Measurements from ENCODE around the gene HOXB9.

HOXB9 gene

DNA sequence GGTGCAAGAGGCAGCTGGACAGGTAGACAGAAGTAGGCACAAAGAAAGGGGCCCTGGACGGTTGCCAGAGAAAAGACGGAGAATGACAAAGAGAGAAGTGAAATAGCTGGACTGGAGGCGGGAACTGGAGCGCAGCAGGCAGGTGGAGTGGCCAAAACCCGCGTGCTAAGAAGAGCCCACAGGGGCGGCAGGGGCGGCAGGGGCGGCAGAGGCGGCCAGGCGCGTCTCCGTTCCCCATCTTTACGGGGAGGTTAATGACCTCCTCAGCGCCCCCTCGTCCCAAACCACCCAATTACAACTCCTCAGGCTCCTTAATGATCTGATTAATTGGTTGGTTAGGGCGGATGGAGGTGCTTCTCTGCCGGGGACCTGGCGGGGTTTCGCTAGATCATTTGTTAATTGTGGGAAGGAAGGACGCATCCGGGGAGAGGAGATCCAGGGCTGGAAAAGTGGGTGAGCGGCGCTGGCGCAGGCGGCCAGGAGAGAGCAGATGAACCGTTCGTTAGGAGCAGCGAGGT, 15.4 kb upstream of the HOXB9 start:
- no peaks in the 10 kb centered on the region for H4K20me1 ChIP-seq (ENCODE audit: insufficient read depth, low read length)
- no peaks in the 10 kb centered on the region for H3K36me3 ChIP-seq (replicated peaks; ENCODE audit: insufficient read depth, low read length)
- H3K4me1 ChIP-seq (ENCODE audit: low read length) = peaks cover 4% of the 10 kb centered on the region; the same call in 1 of the 2 replicates
- peaks cover 44% of the 10 kb centered on the region for H3K27me3 ChIP-seq (replicated peaks; ENCODE audit: insufficient read depth, low read length)
- no peak overlapping the region for H2AFZ ChIP-seq (ENCODE audit: low read length)
- H3K4me2 ChIP-seq (ENCODE audit: low read depth, low read length) = no peak overlapping the region
- DNase-seq = no peak
- H3K4me3 ChIP-seq (ENCODE audit: low read length) = no peak overlapping the region
- no peaks in the 10 kb centered on the region for H3K9me3 ChIP-seq (replicated peaks; ENCODE audit: insufficient read depth, low read length)
- H3K79me2 ChIP-seq (ENCODE audit: low read length) = no peaks in the 10 kb centered on the region
- H3F3A ChIP-seq (ENCODE audit: insufficient read depth, low read length) = no peaks in the 10 kb centered on the region
- H3K9ac ChIP-seq (ENCODE audit: low read length) = no peak overlapping the region
- H3K9me2 ChIP-seq (replicated peaks; ENCODE audit: insufficient read depth, low read length) = no peaks in the 10 kb centered on the region
- no peak for TF ChIP-seq EZH2 (optimal IDR thresholded peaks at IDR 0.05; ENCODE audit: low read depth, low read length)
- TF ChIP-seq, protein P1, sequence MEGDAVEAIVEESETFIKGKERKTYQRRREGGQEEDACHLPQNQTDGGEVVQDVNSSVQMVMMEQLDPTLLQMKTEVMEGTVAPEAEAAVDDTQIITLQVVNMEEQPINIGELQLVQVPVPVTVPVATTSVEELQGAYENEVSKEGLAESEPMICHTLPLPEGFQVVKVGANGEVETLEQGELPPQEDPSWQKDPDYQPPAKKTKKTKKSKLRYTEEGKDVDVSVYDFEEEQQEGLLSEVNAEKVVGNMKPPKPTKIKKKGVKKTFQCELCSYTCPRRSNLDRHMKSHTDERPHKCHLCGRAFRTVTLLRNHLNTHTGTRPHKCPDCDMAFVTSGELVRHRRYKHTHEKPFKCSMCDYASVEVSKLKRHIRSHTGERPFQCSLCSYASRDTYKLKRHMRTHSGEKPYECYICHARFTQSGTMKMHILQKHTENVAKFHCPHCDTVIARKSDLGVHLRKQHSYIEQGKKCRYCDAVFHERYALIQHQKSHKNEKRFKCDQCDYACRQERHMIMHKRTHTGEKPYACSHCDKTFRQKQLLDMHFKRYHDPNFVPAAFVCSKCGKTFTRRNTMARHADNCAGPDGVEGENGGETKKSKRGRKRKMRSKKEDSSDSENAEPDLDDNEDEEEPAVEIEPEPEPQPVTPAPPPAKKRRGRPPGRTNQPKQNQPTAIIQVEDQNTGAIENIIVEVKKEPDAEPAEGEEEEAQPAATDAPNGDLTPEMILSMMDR (IDR thresholded peaks at IDR 0.05; ENCODE audit: low read length) = no peak
- TF ChIP-seq EZH2phosphoT487 (IDR thresholded peaks at IDR 0.05; ENCODE audit: low read length) = no peak
- no peak overlapping the region for H3K27ac ChIP-seq (ENCODE audit: low read length)

GRCh38 chr17:48640858-48641180, 14.7 kb upstream of the HOXB9 start:
- Histone ChIP-seq H3K9ac (ENCODE audit: low read length) (no peak overlapping the region), H3K79me2 (ENCODE audit: low read length) (no peaks in the 10 kb centered on the region), H3K9me3 (replicated peaks; ENCODE audit: insufficient read depth, low read length) (no peaks in the 10 kb centered on the region), H3K4me3 (ENCODE audit: low read length) (no peak overlapping the region), H2AFZ (ENCODE audit: low read length) (no peak overlapping the region), H3K9me2 (replicated peaks; ENCODE audit: insufficient read depth, low read length) (no peaks in the 10 kb centered on the region), H3K27ac (ENCODE audit: low read length) (no peak overlapping the region), H3K27me3 (replicated peaks; ENCODE audit: insufficient read depth, low read length) (peaks cover 44% of the 10 kb centered on the region), H3K4me2 (ENCODE audit: low read depth, low read length) (no peak overlapping the region), H3K36me3 (replicated peaks; ENCODE audit: insufficient read depth, low read length) (no peaks in the 10 kb centered on the region), H3K4me1 (ENCODE audit: low read length) (peaks cover 4% of the 10 kb centered on the region; the same call in 1 of the 2 replicates), H3F3A (ENCODE audit: insufficient read depth, low read length) (no peaks in the 10 kb centered on the region), H4K20me1 (ENCODE audit: insufficient read depth, low read length) (no peaks in the 10 kb centered on the region)
- no peak for TF ChIP-seq EZH2phosphoT487 (IDR thresholded peaks at IDR 0.05; ENCODE audit: low read length)
- TF ChIP-seq, protein P1 (IDR thresholded peaks at IDR 0.05; ENCODE audit: low read length) = no peak
- TF ChIP-seq EZH2 (optimal IDR thresholded peaks at IDR 0.05; ENCODE audit: low read depth, low read length) = no peak
- DNase-seq = no peak

DNA sequence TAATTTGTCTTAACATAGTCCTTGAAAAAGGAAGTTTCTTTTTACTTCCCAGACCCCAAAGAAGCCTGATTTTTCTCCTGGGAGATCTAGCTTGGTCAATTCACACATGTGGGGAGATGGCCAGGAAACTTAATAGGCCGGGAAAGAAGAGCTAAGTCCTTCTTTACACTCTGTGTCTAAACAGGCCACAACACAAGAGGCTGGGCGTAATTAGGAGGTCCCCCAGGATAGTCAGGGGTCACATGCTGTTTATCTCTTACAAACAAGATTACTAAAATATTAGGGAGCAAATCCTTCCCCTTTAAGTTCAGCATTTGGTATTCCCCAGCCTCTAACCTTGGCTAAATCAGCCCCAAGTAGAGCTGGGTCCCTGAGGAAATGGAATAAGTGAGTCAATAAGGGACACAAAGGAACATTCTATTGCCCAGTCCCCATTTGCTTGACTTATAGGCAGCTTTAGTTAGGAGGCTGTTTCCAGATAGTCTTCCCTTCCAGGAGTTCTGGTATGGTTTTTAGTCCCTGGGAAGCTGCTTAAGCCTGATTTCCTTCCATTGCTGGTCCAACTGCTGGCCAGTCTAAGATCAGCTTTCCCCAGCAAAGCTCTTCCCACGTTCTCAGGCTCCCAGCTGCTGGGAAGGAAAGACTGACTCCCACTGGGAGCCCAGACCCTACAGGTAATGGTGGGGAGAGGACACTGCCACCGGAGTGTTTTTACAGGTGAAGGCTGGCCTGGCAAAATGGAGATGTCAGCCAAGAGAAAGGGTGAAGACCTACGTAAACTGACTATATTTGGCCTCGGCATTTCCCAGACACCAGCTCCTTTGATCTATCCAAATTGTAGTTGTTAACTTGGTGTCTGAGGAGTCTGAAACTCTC, 14.1 kb upstream of the HOXB9 start:
- Histone ChIP-seq H3F3A (ENCODE audit: insufficient read depth, low read length) (no peaks in the 10 kb centered on the region), H3K79me2 (ENCODE audit: low read length) (no peaks in the 10 kb centered on the region), H3K27me3 (replicated peaks; ENCODE audit: insufficient read depth, low read length) (peaks cover 44% of the 10 kb centered on the region), H2AFZ (ENCODE audit: low read length) (no peak overlapping the region), H3K9ac (ENCODE audit: low read length) (no peak overlapping the region), H3K9me3 (replicated peaks; ENCODE audit: insufficient read depth, low read length) (no peaks in the 10 kb centered on the region), H4K20me1 (ENCODE audit: insufficient read depth, low read length) (no peaks in the 10 kb centered on the region), H3K4me1 (ENCODE audit: low read length) (peaks cover 4% of the 10 kb centered on the region; the same call in 1 of the 2 replicates), H3K4me2 (ENCODE audit: low read depth, low read length) (no peak overlapping the region), H3K4me3 (ENCODE audit: low read length) (no peak overlapping the region), H3K9me2 (replicated peaks; ENCODE audit: insufficient read depth, low read length) (no peaks in the 10 kb centered on the region), H3K36me3 (replicated peaks; ENCODE audit: insufficient read depth, low read length) (no peaks in the 10 kb centered on the region), H3K27ac (ENCODE audit: low read length) (no peak overlapping the region)
- no peak for TF ChIP-seq EZH2 (optimal IDR thresholded peaks at IDR 0.05; ENCODE audit: low read depth, low read length)
- TF ChIP-seq, protein P1 (IDR thresholded peaks at IDR 0.05; ENCODE audit: low read length) = no peak
- TF ChIP-seq EZH2phosphoT487 (IDR thresholded peaks at IDR 0.05; ENCODE audit: low read length) = no peak
- no peak for DNase-seq

Measured in MM.1S (cell line).